Measurements from ENCODE around the gene ABCA6. TPM values are rescaled to one million over a fixed set of nuclear protein-coding genes. Genes with fewer than 3 reads are reported as not detected.

ABCA6 gene
- total RNA-seq, 2 experiments from 2014 or later = 0.19 to 0.35 TPM

GRCh38 chr17:69061721-69062556 lies 79.8 kb downstream of the ABCA6 start:
- Mint-ChIP-seq H3K36me3 (ENCODE audit: low read depth) (no peaks in the 10 kb centered on the region), H3K27ac (no peak overlapping the region), H3K4me3 (no peak overlapping the region), H3K4me1 (peaks cover 27% of the 10 kb centered on the region), H3K27me3 (peaks cover 19% of the 10 kb centered on the region), H3K9me3 (peaks cover 3% of the 10 kb centered on the region)
- DNase-seq = no peak
- POLR2A ChIA-PET = no interaction called here
- CTCF ChIA-PET = no interaction called here

- Mint-ChIP-seq H3K27ac (no peak within 1 kb of the TSS), H3K27me3 (peaks cover 19% of the 10 kb centered on the region), H3K9me3 (peaks cover 9% of the 10 kb centered on the region), H3K36me3 (ENCODE audit: low read depth) (no peaks in the 10 kb centered on the region), H3K4me1 (peaks cover 18% of the 10 kb centered on the region), H3K4me3 (no peak within 1 kb of the TSS)
- ChIA-PET CTCF (no interaction called here), POLR2A (no interaction called here)
- no peak for DNase-seq
Observed at GRCh38 chr17:69060822-69061221, 80.9 kb downstream of the ABCA6 start, which contains the start of gene ABCA9. TSS of gene ABCA9 (minus strand) at chr17:69060927. CDS start at chr17:69051126, 9,801 bp downstream.

GRCh38 chr17:69059458-69060175 lies 82.1 kb downstream of the ABCA6 start:
- Mint-ChIP-seq H3K27me3 (peaks cover 18% of the 10 kb centered on the region), H3K4me1 (peaks cover 7% of the 10 kb centered on the region), H3K36me3 (ENCODE audit: low read depth) (no peaks in the 10 kb centered on the region), H3K9me3 (peaks cover 9% of the 10 kb centered on the region), H3K27ac (no peak overlapping the region), H3K4me3 (no peak overlapping the region)
- DNase-seq = no peak
- ChIA-PET POLR2A (no interaction called here), CTCF (no interaction called here)

GRCh38 chr17:69058165-69058564 lies 83.5 kb downstream of the ABCA6 start:
- H3K4me3 Mint-ChIP-seq = no peak overlapping the region
- POLR2A ChIA-PET = no interaction called here
- no peak overlapping the region for H3K27ac Mint-ChIP-seq
- peaks cover 9% of the 10 kb centered on the region for H3K9me3 Mint-ChIP-seq
- CTCF ChIA-PET = no interaction called here
- H3K27me3 Mint-ChIP-seq = peaks cover 14% of the 10 kb centered on the region
- DNase-seq = no peak
- no peaks in the 10 kb centered on the region for H3K36me3 Mint-ChIP-seq (ENCODE audit: low read depth)
- no peaks in the 10 kb centered on the region for H3K4me1 Mint-ChIP-seq

GRCh38 chr17:69057280-69057679 lies 84.4 kb downstream of the ABCA6 start:
- no peak for DNase-seq
- Mint-ChIP-seq H3K27ac (no peak overlapping the region), H3K4me1 (no peaks in the 10 kb centered on the region), H3K9me3 (peaks cover 9% of the 10 kb centered on the region), H3K4me3 (no peak overlapping the region), H3K36me3 (ENCODE audit: low read depth) (no peaks in the 10 kb centered on the region), H3K27me3 (peaks cover 14% of the 10 kb centered on the region)
- POLR2A ChIA-PET = no interaction called here
- CTCF ChIA-PET = no interaction called here

- no peak overlapping the region for H3K27ac Mint-ChIP-seq
- no peaks in the 10 kb centered on the region for H3K36me3 Mint-ChIP-seq (ENCODE audit: low read depth)
- POLR2A ChIA-PET = no interaction called here
- H3K4me3 Mint-ChIP-seq = no peak overlapping the region
- CTCF ChIA-PET = no interaction called here
- peaks cover 9% of the 10 kb centered on the region for H3K9me3 Mint-ChIP-seq
- H3K27me3 Mint-ChIP-seq = peaks cover 13% of the 10 kb centered on the region
- DNase-seq = no peak
- no peaks in the 10 kb centered on the region for H3K4me1 Mint-ChIP-seq
Observed at GRCh38 chr17:69056179-69056823, 85.4 kb downstream of the ABCA6 start.

GRCh38 chr17:69055334-69055733 lies 86.4 kb downstream of the ABCA6 start:
- peaks cover 9% of the 10 kb centered on the region for H3K9me3 Mint-ChIP-seq
- CTCF ChIA-PET = no interaction called here
- no peak for DNase-seq
- H3K27me3 Mint-ChIP-seq = peaks cover 12% of the 10 kb centered on the region
- no peaks in the 10 kb centered on the region for H3K36me3 Mint-ChIP-seq (ENCODE audit: low read depth)
- H3K4me1 Mint-ChIP-seq = no peaks in the 10 kb centered on the region
- POLR2A ChIA-PET = no interaction called here
- H3K27ac Mint-ChIP-seq = no peak overlapping the region
- no peak overlapping the region for H3K4me3 Mint-ChIP-seq

- ChIA-PET POLR2A (no interaction called here), CTCF (no interaction called here)
- H3K27ac Mint-ChIP-seq = no peak overlapping the region
- H3K4me3 Mint-ChIP-seq = no peak overlapping the region
- H3K27me3 Mint-ChIP-seq = peaks cover 12% of the 10 kb centered on the region
- no peaks in the 10 kb centered on the region for H3K36me3 Mint-ChIP-seq (ENCODE audit: low read depth)
- peaks cover 3% of the 10 kb centered on the region for H3K9me3 Mint-ChIP-seq
- peaks cover 22% of the 10 kb centered on the region for H3K4me1 Mint-ChIP-seq
- DNase-seq = no peak
Observed at GRCh38 chr17:69050999-69051775, 90.5 kb downstream of the ABCA6 start.

GRCh38 chr17:69048634-69049033 lies 93.1 kb downstream of the ABCA6 start:
- H3K9me3 Mint-ChIP-seq = no peaks in the 10 kb centered on the region
- POLR2A ChIA-PET = no interaction called here
- H3K27ac Mint-ChIP-seq = no peak overlapping the region
- CTCF ChIA-PET = interaction anchor here (0.7 kb wide), 1 partner anchor 180 kb away, joined by 3 read pairs; no protein-coding TSS in a partner anchor
- H3K4me1 Mint-ChIP-seq = peaks cover 22% of the 10 kb centered on the region
- no peaks in the 10 kb centered on the region for H3K36me3 Mint-ChIP-seq (ENCODE audit: low read depth)
- no peak overlapping the region for H3K4me3 Mint-ChIP-seq
- no peak for DNase-seq
- peaks cover 10% of the 10 kb centered on the region for H3K27me3 Mint-ChIP-seq

- POLR2A ChIA-PET = no interaction called here
- Mint-ChIP-seq H3K36me3 (ENCODE audit: low read depth) (no peaks in the 10 kb centered on the region), H3K9me3 (no peaks in the 10 kb centered on the region), H3K27me3 (peaks cover 7% of the 10 kb centered on the region), H3K4me1 (peaks cover 22% of the 10 kb centered on the region), H3K27ac (peak overlapping the region; percentile 13), H3K4me3 (no peak overlapping the region)
- no peak for DNase-seq
- CTCF ChIA-PET = interaction anchor here (0.7 kb wide), 1 partner anchor 179 kb away, joined by 3 read pairs; no protein-coding TSS in a partner anchor
Observed at GRCh38 chr17:69047368-69048263, 94.1 kb downstream of the ABCA6 start.

GRCh38 chr17:69046121-69046807 lies 95.4 kb downstream of the ABCA6 start:
- H3K27ac Mint-ChIP-seq = no peak overlapping the region
- no peak for DNase-seq
- no peak overlapping the region for H3K4me3 Mint-ChIP-seq
- no peaks in the 10 kb centered on the region for H3K36me3 Mint-ChIP-seq (ENCODE audit: low read depth)
- ChIA-PET POLR2A (no interaction called here), CTCF (no interaction called here)
- H3K27me3 Mint-ChIP-seq = peaks cover 4% of the 10 kb centered on the region
- H3K4me1 Mint-ChIP-seq = peaks cover 22% of the 10 kb centered on the region
- no peaks in the 10 kb centered on the region for H3K9me3 Mint-ChIP-seq

All from activated CD4-positive, alpha-beta T cell treated with anti-CD3 and anti-CD28 coated beads, Interleukin-2, amount 10 ng/mL, durations not matched to agents 7 days and 5 days (primary cell).